Esophagus squamous epithelium (tissue), 5 donors: ENCODE data around the gene KCNN4. TPM values are rescaled to one million over a fixed set of nuclear protein-coding genes. Genes with fewer than 3 reads are reported as not detected.

Experiments
- DNase-seq: peaks from one replicate; lab custom pipeline; 2025; lab: John Stamatoyannopoulos, UW
- H3K27ac ChIP-seq, 4 donors: fragments of 200-600 bp; sonication (generic); one replicate each; pipeline ENCODE4 v1.5.1; 2016 to 2019; ENCODE audit warnings: mild to moderate bottlenecking in 1 of 4
- H3K27me3 ChIP-seq, 4 donors: fragments of 200-600 bp; sonication (generic); 1 replicate in 3 of 4; 2 replicates in 1 of 4; pipeline versions ENCODE4 v1.5.1 to v1.6.0; 2017 to 2021; ENCODE audit warnings: antibody characterized with exemption in 1 of 4
- H3K36me3 ChIP-seq, 3 donors: fragments of 200-600 bp; sonication (generic); one replicate each; pipeline ENCODE4 v1.5.1; 2016 to 2019
- H3K4me1 ChIP-seq, 3 donors: fragments of 200-600 bp; sonication (generic); one replicate each; pipeline ENCODE4 v1.5.1; 2017 to 2019
- H3K4me3 ChIP-seq, 4 donors: fragments of 200-600 bp; sonication (generic); 1 replicate in 3 of 4; 2 replicates in 1 of 4; pipeline ENCODE4 v1.5.1; 2016 to 2019; ENCODE audit warnings: mild to moderate bottlenecking in 2 of 4, moderate library complexity in 1 of 4
- H3K9me3 ChIP-seq, 3 donors: fragments of 200-600 bp; sonication (generic); one replicate each; pipeline ENCODE4 v1.5.1; 2016 to 2019
- CTCF ChIP-seq, 6 experiments: fragments of 450-650 bp in 4 of 6; fragments of 200-600 bp in 2 of 6; sonication (generic) in 2 of 6; IDR thresholded peaks; one replicate each; pipeline ENCODE4 v1.5.1; 2016 to 2019; ENCODE audit warnings: antibody characterized with exemption in 6 of 6, mild to moderate bottlenecking in 4 of 6, moderate library complexity in 4 of 6
- POLR2A ChIP-seq, 4 donors: fragments of 450-650 bp; IDR thresholded peaks; one replicate each; pipeline ENCODE4 v1.6.1; 2017; ENCODE audit warnings: antibody characterized with exemption in 4 of 4, mild to moderate bottlenecking in 4 of 4, moderate library complexity in 3 of 4
- WGBS, 2 donors: methylation state at CpG; one replicate each; pipeline ENCODE4 v1.1.5; 2018; 5-methylcytosine and 5-hydroxymethylcytosine counted together
- intact Hi-C: fragments of 100-400 bp; cut with DNase I; formaldehyde crosslinking; loops from one replicate; pipeline ENCODE4 v1.15.0; 2022
- total RNA-seq, 4 donors: library from RNA; depleted of rRNA; stranded (reverse); fragments of >200 nt; gene quantifications; one replicate each; pipeline ENCODE4 v1.1.0, GENCODE V29; 2016
- donor health status: DM: yes; HTN: yes; CAD: no.

The KCNN4 gene
- total RNA-seq, 4 donors from 2014 or later, result 3.2 to 16.9 (median 5.3) TPM

GRCh38 chr19:43749898-43750297, 30.9 kb downstream of the KCNN4 start:
- Histone ChIP-seq H3K27me3 (no peaks in the 10 kb centered on the region), H3K9me3 (no peaks in the 10 kb centered on the region), H3K36me3 (peaks cover 16 to 64% (median 35%) of the 10 kb centered on the region in 3 donors), H3K27ac (peak overlapping the region in 3 of 4 donors; percentile 22 to 56 (median 37)), H3K4me3 (no peak overlapping the region), H3K4me1 (peaks cover 16 to 64% (median 30%) of the 10 kb centered on the region in 3 donors)
- 100% methylated on average over 1 of the region's 1 CpG for WGBS, 2 donors
- no peak for DNase-seq
- TF ChIP-seq POLR2A (IDR thresholded peaks at IDR 0.05) (no peak), CTCF (IDR thresholded peaks at IDR 0.05) (no peak)
- intact Hi-C loops, result loop anchor here (5.0 kb wide), 1 partner anchor 32 kb away; the partner anchor contains the start of gene KCNN4

- Histone ChIP-seq H3K4me1 (peaks cover 16 to 64% (median 30%) of the 10 kb centered on the region in 3 donors), H3K27ac (peak overlapping the region in 3 of 4 donors; percentile 22 to 56 (median 37)), H3K27me3 (no peaks in the 10 kb centered on the region), H3K9me3 (no peaks in the 10 kb centered on the region), H3K36me3 (peaks cover 16 to 71% (median 39%) of the 10 kb centered on the region in 3 donors), H3K4me3 (no peak overlapping the region)
- DNase-seq, result no peak
- intact Hi-C loops, result loop anchor here (5.0 kb wide), 1 partner anchor 33 kb away; the partner anchor contains the start of gene KCNN4
- no peak for TF ChIP-seq POLR2A (IDR thresholded peaks at IDR 0.05)
- TF ChIP-seq CTCF (IDR thresholded peaks at IDR 0.05), result no peak
- WGBS, 2 donors, result 68 to 77% methylated on average over 7 of the region's 7 CpGs
These were observed 31.6 kb downstream of the KCNN4 start for GRCh38 chr19:43749152-43749551.

GRCh38 chr19:43748685-43749084, 32.1 kb downstream of the KCNN4 start:
- H3K27me3 ChIP-seq, result no peaks in the 10 kb centered on the region
- no peaks in the 10 kb centered on the region for H3K9me3 ChIP-seq
- H3K4me3 ChIP-seq, result no peak overlapping the region
- TF ChIP-seq CTCF (IDR thresholded peaks at IDR 0.05), result no peak
- no peak for TF ChIP-seq POLR2A (IDR thresholded peaks at IDR 0.05)
- intact Hi-C loops, result loop anchor here (5.0 kb wide), 1 partner anchor 34 kb away; the partner anchor contains the start of gene KCNN4
- H3K4me1 ChIP-seq, result peaks cover 16 to 59% (median 25%) of the 10 kb centered on the region in 3 donors
- 78 to 100% methylated on average over 3 to 4 of the region's 4 CpGs for WGBS, 2 donors
- H3K36me3 ChIP-seq, result peaks cover 16 to 76% (median 39%) of the 10 kb centered on the region in 3 donors
- H3K27ac ChIP-seq, result peak overlapping the region in 2 of 4 donors; percentile 22 to 56
- DNase-seq, result no peak

- WGBS, 2 donors, result 74 to 76% methylated on average over 2 to 4 of the region's 4 CpGs
- Histone ChIP-seq H3K4me3 (no peak overlapping the region), H3K9me3 (no peaks in the 10 kb centered on the region), H3K36me3 (peaks cover 16 to 81% (median 39%) of the 10 kb centered on the region in 3 donors), H3K27me3 (no peaks in the 10 kb centered on the region), H3K4me1 (peaks cover 16 to 55% (median 20%) of the 10 kb centered on the region in 3 donors), H3K27ac (no peak overlapping the region)
- TF ChIP-seq POLR2A (IDR thresholded peaks at IDR 0.05) (no peak), CTCF (IDR thresholded peaks at IDR 0.05) (no peak)
- no peak for DNase-seq
- intact Hi-C loops, result loop anchor here (5.0 kb wide), 1 partner anchor 34 kb away; the partner anchor contains the start of gene KCNN4
These were observed 32.6 kb downstream of the KCNN4 start for GRCh38 chr19:43748205-43748594.

- intact Hi-C loops, result loop anchor here (5.0 kb wide), 1 partner anchor 35 kb away; the partner anchor contains the start of gene KCNN4
- DNase-seq, result no peak
- WGBS, 2 donors, result 67 to 80% methylated on average over 7 to 14 of the region's 16 CpGs
- Histone ChIP-seq H3K4me3 (no peak overlapping the region), H3K36me3 (peaks cover 16 to 86% (median 39%) of the 10 kb centered on the region in 3 donors), H3K27me3 (no peaks in the 10 kb centered on the region), H3K9me3 (no peaks in the 10 kb centered on the region), H3K27ac (no peak overlapping the region), H3K4me1 (peaks cover 11 to 49% (median 15%) of the 10 kb centered on the region in 3 donors)
- TF ChIP-seq POLR2A (IDR thresholded peaks at IDR 0.05) (no peak), CTCF (IDR thresholded peaks at IDR 0.05) (no peak)
These were observed 33.1 kb downstream of the KCNN4 start for GRCh38 chr19:43747557-43748204.
